HG03378 (cell line): ENCODE data around the gene TTR.
A peak's percentile ranks its signal among the peaks of the same experiment; 100 is the strongest.

Experiments
- ATAC-seq: cut with Tn5 transposase; IDR thresholded peaks from one replicate; pipeline ENCODE4 v1.9.1; 2021; ENCODE audit warnings: mild to moderate bottlenecking, moderate library complexity; ENCODE audit not compliant: unreplicated experiment

The TTR gene

DNA sequence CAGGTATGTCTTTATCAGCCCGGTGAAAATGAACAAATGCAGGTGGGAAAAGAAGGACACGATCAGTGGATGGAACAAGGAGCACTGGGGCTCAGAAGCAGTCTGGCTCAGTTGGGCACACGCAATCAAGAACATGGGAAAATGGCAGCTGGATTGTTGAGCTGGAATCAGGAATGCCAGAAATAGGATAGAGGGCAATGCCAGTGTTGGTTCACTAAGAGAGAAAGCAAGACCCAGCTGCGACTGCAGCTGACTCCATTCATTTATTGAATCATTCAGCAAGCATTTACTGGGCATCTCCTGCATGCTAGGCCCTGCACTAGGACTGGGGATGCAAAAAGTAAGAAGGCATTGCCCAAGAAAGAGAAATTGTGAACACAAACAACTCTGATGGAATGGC lies 13.6 kb upstream of the TTR start:
- ATAC-seq = no peak

DNA sequence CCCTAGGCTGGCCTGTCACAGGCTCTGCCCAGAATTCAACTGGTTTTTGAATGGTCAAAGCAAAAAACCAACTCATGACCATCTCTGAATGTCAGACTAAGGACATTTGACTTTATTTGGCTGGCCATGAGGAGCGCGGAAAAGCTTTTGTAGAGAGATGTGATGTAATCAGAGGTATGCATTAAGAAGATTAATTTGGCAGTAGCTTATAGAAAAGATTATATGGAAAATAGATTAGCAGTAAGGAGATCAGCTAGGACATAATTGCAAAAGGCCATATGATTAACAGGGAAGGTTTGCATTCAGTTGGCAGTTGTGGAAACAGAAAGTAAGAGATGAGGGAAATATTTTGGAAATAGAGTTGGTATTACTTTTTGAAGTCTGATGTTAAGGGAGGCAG lies 12.3 kb upstream of the TTR start:
- ATAC-seq = no peak

DNA sequence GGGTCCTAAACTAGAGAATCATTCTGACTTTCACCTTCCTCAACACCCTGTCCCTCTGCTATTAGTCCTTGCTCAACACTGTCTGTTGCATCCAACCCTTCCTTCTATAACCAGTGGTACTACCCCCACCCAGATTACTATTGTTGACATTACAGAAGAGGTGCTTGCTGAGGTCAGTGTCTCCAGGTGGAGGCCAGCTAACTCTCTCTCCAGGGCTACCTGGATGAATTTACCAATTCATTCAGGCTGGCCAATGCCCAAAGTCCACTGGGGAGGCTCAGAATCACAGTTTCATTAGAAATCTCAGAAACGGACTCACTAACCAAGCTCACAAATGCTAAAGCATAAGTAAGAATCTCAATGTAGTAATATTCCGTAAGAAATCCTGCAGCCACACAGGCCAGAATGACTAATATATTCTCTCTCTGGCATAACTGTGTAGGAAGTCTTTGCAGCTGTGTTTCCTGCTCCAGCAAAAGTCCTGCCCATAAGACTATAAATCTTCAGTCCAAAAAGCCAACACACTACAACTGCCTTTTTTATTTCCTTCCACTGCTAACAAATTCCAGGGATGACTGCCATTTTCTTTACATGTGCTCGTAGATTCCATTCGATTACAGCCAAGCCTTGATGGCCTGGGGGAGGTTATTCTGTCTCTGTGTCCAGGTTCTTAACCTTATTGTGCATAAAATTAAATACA lies 10.0 kb upstream of the TTR start:
- no peak for ATAC-seq

DNA sequence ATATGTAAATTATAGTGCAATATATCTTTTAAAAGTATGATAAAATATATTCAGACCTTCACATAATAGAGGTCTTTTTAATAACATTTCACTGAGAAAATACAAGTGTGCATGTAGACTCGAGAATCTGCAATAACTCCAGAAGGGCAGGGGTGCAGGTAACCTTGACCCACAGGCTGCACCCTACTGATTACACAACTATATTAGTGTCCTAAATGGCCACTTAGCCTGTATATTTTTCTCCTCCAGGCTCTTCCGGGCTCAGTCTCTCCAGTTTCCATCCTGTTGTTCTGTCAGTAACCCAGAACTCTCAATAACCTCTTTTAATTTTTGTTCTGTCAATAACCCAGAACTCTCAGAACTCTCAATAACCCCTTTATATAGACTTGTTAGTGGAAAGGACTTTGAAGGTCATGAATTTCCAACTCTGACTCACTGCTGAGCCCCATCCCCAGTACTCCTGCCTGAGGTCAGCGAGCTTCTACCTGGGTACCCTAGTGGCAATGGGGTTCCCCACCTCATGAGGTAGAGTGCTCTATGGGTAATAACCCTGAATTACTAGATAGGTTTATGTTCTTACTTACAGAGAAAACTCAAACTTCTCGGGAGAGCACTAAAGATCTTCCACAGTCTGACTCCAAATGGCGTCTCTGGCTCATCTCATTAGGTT lies 8.4 kb upstream of the TTR start:
- no peak for ATAC-seq

DNA sequence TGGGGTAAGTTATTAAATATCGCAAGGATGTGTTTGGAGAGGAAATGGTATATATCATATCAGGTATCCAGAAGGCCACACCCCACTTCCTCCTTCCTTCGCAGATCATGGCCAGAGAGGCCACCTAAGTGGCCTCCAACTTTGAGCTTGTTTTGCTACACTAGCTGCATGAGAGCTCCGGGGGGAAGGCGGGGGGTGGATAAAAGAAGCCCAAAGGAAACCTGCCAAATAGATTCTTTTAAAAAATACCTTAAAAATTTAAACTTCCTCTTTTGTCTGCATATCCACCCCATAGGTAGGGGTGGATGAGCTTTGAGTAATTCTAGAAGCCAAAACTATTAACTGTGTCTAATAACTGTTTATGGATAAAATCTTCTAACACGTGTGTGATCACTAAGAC lies 5.7 kb upstream of the TTR start:
- no peak for ATAC-seq

DNA sequence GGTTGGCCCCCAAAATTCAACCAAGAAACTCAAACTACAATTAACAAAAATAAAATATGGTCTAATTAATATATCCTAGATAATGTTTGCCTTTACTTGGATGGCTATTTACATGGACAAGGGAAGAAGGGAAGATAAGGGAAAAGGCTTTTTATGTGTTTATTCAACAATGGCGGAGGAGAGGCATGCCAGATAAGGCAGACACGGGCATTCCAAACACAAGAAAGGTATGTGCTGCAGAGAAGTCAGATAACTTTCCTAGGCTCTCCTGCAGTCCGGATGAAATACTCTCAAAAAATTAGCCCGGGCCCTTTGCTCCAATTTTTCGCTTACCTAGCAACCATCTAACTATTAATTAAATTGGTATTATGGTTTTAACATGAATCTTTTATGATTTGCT lies 5.1 kb upstream of the TTR start:
- ATAC-seq = no peak

DNA sequence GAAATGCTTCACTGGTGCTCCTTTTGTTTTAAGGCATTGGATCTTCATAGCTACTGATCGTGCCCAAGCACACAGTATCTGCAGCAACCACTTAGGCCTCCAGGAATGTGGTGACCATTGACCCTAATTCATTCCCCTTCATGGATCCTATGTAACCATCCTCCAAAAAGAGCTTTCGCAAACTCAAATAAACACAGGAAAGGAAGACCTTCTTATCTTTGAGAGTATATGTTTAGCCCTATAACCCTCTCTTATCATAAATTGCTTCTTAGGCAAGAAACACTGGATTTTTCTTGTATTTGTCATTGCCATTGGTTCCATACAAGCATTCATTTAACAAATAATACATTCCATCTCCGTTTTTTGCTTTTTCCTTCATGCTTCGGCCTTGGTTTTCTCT lies 4.1 kb upstream of the TTR start:
- no peak for ATAC-seq

DNA sequence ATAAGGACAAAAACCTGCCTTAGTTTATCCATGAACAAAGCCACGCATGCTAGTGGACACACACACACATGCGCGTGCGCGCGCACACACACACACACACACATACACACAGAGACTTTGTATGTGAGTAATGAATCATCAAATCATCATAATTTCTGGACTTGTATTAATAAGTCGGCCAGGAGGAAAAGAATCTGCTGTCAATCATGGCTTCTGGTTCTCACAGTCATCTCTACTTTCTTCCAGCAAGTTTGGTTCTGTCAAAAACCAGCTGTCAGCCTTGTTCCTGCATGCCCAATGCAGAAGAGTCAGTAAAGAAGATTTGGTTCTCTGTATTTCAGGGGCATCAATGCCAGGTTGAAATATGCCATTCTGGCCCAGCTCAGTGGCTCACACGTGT lies 1.1 kb upstream of the TTR start:
- ATAC-seq = no peak

DNA sequence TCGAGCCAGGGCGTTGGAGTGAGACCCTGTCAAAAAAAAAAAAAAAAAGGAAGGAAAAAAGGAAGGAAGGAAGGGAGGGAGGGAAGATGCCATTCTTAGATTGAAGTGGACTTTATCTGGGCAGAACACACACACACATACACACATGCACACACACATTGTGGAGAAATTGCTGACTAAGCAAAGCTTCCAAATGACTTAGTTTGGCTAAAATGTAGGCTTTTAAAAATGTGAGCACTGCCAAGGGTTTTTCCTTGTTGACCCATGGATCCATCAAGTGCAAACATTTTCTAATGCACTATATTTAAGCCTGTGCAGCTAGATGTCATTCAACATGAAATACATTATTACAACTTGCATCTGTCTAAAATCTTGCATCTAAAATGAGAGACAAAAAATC lies 564 bp upstream of the TTR start:
- ATAC-seq = no peak

DNA sequence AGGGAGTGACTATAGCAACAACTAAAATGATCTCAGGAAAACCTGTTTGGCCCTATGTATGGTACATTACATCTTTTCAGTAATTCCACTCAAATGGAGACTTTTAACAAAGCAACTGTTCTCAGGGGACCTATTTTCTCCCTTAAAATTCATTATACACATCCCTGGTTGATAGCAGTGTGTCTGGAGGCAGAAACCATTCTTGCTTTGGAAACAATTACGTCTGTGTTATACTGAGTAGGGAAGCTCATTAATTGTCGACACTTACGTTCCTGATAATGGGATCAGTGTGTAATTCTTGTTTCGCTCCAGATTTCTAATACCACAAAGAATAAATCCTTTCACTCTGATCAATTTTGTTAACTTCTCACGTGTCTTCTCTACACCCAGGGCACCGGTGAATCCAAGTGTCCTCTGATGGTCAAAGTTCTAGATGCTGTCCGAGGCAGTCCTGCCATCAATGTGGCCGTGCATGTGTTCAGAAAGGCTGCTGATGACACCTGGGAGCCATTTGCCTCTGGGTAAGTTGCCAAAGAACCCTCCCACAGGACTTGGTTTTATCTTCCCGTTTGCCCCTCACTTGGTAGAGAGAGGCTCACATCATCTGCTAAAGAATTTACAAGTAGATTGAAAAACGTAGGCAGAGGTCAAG lies 955 bp downstream of the TTR start:
- ATAC-seq = no peak

DNA sequence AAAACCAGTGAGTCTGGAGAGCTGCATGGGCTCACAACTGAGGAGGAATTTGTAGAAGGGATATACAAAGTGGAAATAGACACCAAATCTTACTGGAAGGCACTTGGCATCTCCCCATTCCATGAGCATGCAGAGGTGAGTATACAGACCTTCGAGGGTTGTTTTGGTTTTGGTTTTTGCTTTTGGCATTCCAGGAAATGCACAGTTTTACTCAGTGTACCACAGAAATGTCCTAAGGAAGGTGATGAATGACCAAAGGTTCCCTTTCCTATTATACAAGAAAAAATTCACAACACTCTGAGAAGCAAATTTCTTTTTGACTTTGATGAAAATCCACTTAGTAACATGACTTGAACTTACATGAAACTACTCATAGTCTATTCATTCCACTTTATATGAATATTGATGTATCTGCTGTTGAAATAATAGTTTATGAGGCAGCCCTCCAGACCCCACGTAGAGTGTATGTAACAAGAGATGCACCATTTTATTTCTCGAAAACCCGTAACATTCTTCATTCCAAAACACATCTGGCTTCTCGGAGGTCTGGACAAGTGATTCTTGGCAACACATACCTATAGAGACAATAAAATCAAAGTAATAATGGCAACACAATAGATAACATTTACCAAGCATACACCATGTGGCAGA lies 3.6 kb downstream of the TTR start:
- no peak for ATAC-seq

DNA sequence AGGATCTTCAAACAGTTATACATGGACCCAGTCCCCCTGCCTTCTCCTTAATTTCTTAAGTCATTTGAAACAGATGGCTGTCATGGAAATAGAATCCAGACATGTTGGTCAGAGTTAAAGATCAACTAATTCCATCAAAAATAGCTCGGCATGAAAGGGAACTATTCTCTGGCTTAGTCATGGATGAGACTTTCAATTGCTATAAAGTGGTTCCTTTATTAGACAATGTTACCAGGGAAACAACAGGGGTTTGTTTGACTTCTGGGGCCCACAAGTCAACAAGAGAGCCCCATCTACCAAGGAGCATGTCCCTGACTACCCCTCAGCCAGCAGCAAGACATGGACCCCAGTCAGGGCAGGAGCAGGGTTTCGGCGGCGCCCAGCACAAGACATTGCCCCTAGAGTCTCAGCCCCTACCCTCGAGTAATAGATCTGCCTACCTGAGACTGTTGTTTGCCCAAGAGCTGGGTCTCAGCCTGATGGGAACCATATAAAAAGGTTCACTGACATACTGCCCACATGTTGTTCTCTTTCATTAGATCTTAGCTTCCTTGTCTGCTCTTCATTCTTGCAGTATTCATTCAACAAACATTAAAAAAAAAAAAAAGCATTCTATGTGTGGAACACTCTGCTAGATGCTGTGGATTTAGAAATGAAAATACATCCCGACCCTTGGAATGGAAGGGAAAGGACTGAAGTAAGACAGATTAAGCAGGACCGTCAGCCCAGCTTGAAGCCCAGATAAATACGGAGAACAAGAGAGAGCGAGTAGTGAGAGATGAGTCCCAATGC lies 4.6 kb downstream of the TTR start:
- no peak for ATAC-seq

DNA sequence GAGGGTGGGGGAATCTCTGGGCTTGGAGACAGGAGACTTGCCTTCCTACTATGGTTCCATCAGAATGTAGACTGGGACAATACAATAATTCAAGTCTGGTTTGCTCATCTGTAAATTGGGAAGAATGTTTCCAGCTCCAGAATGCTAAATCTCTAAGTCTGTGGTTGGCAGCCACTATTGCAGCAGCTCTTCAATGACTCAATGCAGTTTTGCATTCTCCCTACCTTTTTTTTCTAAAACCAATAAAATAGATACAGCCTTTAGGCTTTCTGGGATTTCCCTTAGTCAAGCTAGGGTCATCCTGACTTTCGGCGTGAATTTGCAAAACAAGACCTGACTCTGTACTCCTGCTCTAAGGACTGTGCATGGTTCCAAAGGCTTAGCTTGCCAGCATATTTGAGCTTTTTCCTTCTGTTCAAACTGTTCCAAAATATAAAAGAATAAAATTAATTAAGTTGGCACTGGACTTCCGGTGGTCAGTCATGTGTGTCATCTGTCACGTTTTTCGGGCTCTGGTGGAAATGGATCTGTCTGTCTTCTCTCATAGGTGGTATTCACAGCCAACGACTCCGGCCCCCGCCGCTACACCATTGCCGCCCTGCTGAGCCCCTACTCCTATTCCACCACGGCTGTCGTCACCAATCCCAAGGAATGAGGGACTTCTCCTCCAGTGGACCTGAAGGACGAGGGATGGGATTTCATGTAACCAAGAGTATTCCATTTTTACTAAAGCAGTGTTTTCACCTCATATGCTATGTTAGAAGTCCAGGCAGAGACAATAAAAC lies 6.5 kb downstream of the TTR start:
- no peak for ATAC-seq

DNA sequence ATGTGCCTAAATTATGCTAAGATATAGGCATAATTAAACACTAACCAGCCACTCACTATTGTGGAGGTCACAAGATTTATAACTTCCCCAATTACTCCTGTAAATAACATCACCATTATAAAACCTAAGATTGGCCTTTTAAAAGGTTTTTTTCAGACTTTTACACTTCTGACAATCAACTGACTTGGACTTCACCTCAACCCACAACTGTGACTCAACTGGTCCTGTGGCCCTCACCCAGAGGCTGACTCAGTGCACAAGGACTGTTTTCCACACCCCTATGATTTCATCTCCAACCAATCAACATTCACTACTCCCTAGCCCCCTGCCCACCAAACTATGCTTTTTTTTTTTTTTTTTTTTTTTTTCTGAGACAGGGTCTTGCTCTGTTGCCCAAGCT lies 11.6 kb downstream of the TTR start:
- no peak for ATAC-seq

DNA sequence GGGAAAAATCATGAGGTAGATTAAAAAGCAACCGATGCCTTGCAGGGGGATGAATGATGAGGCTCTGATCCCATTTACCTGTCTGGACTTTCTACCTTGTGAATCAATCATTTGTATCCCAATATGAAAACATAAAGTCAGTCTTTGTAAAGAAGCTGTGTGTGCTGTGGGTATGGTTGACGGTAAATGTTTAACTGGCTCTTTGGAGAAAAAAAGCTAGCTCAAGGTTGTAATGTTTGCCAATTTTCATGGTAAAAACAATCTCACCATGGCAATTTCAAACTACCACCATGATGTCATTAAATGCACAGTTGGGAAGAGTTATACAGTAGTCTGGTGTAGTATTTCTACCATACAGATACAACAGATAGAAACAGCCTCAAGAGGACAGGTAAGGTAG lies 14.6 kb downstream of the TTR start:
- ATAC-seq = no peak

DNA sequence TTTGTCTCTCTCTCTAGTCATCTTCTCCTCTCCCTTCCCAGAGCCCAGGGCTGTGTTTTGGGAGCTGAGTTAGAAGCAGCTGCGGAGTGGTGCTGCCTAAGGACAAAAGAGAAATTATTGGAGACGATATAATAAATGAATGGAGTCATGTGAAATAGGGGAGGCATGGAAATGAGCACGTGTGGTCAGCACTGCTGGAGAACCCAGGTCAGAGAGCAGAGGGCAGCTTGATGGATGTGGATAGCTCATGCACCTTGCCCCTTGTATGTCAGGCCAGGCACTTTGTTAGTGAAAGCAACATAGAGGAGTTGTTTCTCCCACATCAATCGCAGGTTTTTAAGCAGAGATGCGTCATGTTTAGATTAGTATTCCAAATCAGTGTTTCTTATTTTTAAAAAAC lies 15.7 kb downstream of the TTR start:
- ATAC-seq = no peak

DNA sequence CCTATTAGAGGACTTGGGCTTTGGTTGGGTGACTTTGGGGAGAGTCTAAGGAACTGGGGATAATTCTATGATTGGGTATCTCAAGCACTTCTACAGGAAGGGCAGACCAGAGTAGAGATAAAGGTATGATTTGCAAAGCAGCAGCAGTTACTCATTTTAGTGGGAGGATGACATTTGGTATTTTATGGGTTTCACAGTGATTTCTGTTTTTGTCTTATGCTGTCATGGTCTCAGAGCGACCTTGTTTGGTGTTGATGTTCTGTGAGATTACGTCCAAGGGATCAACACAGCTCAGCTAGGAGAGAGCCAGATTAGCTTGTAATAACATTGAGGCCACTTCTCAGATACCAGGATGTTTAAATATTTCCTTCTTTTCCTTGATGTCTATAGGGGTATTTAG lies 18.2 kb downstream of the TTR start:
- no peak for ATAC-seq

DNA sequence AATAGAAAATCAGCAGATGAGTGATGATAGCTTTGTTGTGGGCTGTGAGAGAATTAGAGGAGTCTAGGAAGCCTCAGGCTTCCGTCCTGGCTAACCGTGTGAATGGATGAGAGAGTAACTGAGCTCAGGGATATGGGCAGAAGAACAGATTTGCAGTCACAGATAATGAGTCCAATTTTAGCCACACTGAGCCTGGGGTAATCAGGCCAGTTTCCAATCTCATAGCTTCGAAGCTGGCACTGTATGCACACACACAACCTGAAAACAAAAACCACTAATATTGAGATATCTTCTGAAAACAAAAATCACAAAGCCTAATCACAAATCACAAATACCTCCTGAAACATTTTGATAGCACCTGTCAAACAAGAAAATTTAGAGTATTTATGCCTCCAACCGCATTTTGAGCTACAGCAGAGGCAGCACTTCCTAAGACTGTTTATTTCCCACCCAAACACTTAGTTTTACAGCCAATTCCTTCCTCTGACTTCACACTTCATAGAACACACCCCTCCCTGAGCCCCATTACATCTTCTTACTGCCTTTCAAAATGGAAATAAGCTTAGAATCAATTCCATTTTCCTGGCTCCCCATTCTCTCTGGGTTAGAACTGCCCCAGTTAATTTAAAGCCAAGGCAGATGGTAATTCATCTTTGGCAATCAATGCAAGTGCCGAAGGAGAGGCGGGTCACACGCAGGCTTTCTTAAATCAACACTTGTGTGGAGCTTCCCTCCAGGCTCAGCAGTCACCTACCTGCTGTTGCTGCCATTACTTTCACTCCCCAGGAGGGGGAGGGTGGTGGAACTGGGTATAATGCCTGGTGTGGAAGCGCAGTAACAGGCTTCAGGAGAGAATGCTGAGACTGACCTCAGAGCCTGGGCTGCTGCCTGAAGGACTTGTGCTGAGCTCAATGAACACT lies 18.9 kb downstream of the TTR start:
- ATAC-seq = peak; percentile 59

DNA sequence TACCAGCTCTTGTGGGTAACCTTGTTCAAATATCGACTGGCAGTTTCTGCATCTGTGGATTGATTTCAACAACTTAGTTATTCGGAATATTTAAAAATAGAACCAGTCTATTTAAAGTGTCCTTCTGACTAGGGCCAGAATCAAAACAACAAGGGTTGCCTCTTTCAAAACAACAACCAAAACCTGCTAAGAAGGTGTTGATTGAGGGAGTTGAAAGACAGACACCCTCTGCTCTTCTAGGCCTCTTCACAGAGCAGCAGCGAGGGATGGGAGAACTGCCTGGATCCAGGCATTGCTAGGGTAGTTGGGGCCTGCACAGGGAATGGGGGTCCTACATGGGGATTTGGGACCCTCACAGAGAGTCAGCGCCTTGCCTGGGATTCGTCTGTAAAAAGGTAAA lies 19.8 kb downstream of the TTR start:
- no peak for ATAC-seq
